Stimulated activated CD8-positive, alpha-beta memory T cell treated with anti-CD3 and anti-CD28 coated beads, Interleukin-12 subunit alpha, Interleukin-12 subunit beta, amount 100 ng/mL, for 1 hour (primary cell): Measurements from ENCODE around the gene HSBP1L1.

Experiments
- DNase-seq: peaks from one replicate; pipeline ENCODE4 v3.0.0-alpha.2; 2020; ENCODE audit warnings: low read depth

The HSBP1L1 gene

GRCh38 chr18:79930020-79930642 lies 34.3 kb upstream of the HSBP1L1 start:
- DNase-seq, result no peak

- no peak for DNase-seq
Observed at GRCh38 chr18:79931475-79931874, 33.0 kb upstream of the HSBP1L1 start.

GRCh38 chr18:79932907-79933306 lies 31.5 kb upstream of the HSBP1L1 start:
- DNase-seq, result no peak

- DNase-seq, result no peak
Observed at GRCh38 chr18:79933765-79934164, 30.7 kb upstream of the HSBP1L1 start.

- no peak for DNase-seq
Observed at GRCh38 chr18:79934311-79935097, 29.9 kb upstream of the HSBP1L1 start.

- DNase-seq, result no peak
Observed at GRCh38 chr18:79935098-79935480, 29.4 kb upstream of the HSBP1L1 start.

- no peak for DNase-seq
Observed at GRCh38 chr18:79935499-79935898, 28.9 kb upstream of the HSBP1L1 start.

GRCh38 chr18:79935925-79936324 lies 28.5 kb upstream of the HSBP1L1 start:
- DNase-seq, result no peak

- DNase-seq, result no peak
Observed at GRCh38 chr18:79936641-79937040, 27.8 kb upstream of the HSBP1L1 start.

GRCh38 chr18:79937103-79937860 lies 27.2 kb upstream of the HSBP1L1 start:
- DNase-seq, result no peak

- no peak for DNase-seq
Observed at GRCh38 chr18:79938196-79938595, 26.2 kb upstream of the HSBP1L1 start.

GRCh38 chr18:79939096-79939495 lies 25.3 kb upstream of the HSBP1L1 start:
- DNase-seq, result no peak

GRCh38 chr18:79940126-79940813 lies 24.2 kb upstream of the HSBP1L1 start:
- DNase-seq, result no peak

- no peak for DNase-seq
Observed at GRCh38 chr18:79940814-79941472, 23.5 kb upstream of the HSBP1L1 start.

GRCh38 chr18:79941473-79942119 lies 22.8 kb upstream of the HSBP1L1 start:
- no peak for DNase-seq

GRCh38 chr18:79942211-79942610 lies 22.2 kb upstream of the HSBP1L1 start:
- DNase-seq, result no peak

- no peak for DNase-seq
Observed at GRCh38 chr18:79942786-79943607, 21.4 kb upstream of the HSBP1L1 start.

- DNase-seq, result no peak
Observed at GRCh38 chr18:79943608-79944125, 20.8 kb upstream of the HSBP1L1 start.

- DNase-seq, result no peak
Observed at GRCh38 chr18:79944126-79944731, 20.2 kb upstream of the HSBP1L1 start.

GRCh38 chr18:79944746-79945117 lies 19.7 kb upstream of the HSBP1L1 start:
- DNase-seq, result no peak
